Measurements from ENCODE around the gene LTC4S. TPM values are rescaled to one million over a fixed set of nuclear protein-coding genes. Genes with fewer than 3 reads are reported as not detected.

LTC4S gene
- total RNA-seq, 2 experiments from 2014 or later, result 1.4 to 2.5 TPM

GRCh38 chr5:179763215-179763945, 30.4 kb upstream of the LTC4S start:
- Mint-ChIP-seq H3K4me3 (no peak overlapping the region), H3K27me3 (no peaks in the 10 kb centered on the region), H3K27ac (no peak overlapping the region), H3K4me1 (peaks cover 58% of the 10 kb centered on the region), H3K9me3 (no peaks in the 10 kb centered on the region), H3K36me3 (ENCODE audit: low read depth) (peaks cover 15% of the 10 kb centered on the region)
- ChIA-PET CTCF (interaction anchor here (0.6 to 2.3 kb wide), 16 partner anchors 10 to 115 kb away, joined by 3 to 9 read pairs (median 4); partner anchors contain the start of genes LTC4S and MAML1), POLR2A (interaction anchor here (0.6 kb wide), 1 partner anchor 140 kb away, joined by 3 read pairs; the partner anchor contains the start of gene HNRNPH1)
- peak; percentile 64 for DNase-seq

- CTCF ChIA-PET, result interaction anchor here (1.0 to 2.0 kb wide), 4 partner anchors 20 to 95 kb away, joined by 3 to 4 read pairs (median 4); partner anchors contain the start of gene MAML1
- POLR2A ChIA-PET, result no interaction called here
- Mint-ChIP-seq H3K4me3 (no peak overlapping the region), H3K4me1 (peaks cover 57% of the 10 kb centered on the region), H3K36me3 (ENCODE audit: low read depth) (peaks cover 16% of the 10 kb centered on the region), H3K27me3 (no peaks in the 10 kb centered on the region), H3K9me3 (no peaks in the 10 kb centered on the region), H3K27ac (no peak overlapping the region)
- DNase-seq, result no peak
Measured at GRCh38 chr5:179764056-179764455, 29.7 kb upstream of the LTC4S start.

DNA sequence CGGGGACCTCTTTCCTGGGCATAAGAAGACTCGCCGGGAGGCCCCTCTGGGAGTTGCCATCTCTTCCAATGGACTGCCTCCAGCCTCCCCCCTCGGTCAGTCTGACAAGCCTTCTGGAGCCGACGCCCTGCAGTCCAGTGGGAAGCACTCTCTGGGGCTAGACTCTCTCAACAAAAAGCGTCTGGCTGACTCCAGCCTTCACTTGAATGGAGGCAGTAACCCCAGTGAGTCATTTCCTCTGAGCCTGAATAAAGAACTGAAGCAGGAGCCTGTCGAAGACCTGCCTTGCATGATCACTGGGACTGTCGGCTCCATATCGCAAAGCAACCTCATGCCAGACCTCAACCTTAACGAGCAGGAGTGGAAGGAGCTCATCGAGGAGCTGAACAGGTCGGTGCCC, 28.4 kb upstream of the LTC4S start:
- peaks cover 43% of the 10 kb centered on the region for H3K4me1 Mint-ChIP-seq
- ChIA-PET POLR2A (no interaction called here), CTCF (interaction anchor here (0.9 to 1.6 kb wide), 4 partner anchors 9 to 24 kb away, joined by 3 to 4 read pairs (median 3); no protein-coding TSS in a partner anchor)
- peaks cover 23% of the 10 kb centered on the region for H3K36me3 Mint-ChIP-seq (ENCODE audit: low read depth)
- DNase-seq, result no peak
- H3K27ac Mint-ChIP-seq, result no peak overlapping the region
- H3K9me3 Mint-ChIP-seq, result no peaks in the 10 kb centered on the region
- no peaks in the 10 kb centered on the region for H3K27me3 Mint-ChIP-seq
- no peak overlapping the region for H3K4me3 Mint-ChIP-seq

- Mint-ChIP-seq H3K4me1 (peaks cover 40% of the 10 kb centered on the region), H3K36me3 (ENCODE audit: low read depth) (peaks cover 27% of the 10 kb centered on the region), H3K27ac (no peak overlapping the region), H3K9me3 (no peaks in the 10 kb centered on the region), H3K27me3 (no peaks in the 10 kb centered on the region), H3K4me3 (no peak overlapping the region)
- CTCF ChIA-PET, result interaction anchor here (0.7 to 2.5 kb wide), 5 partner anchors 8 to 18 kb away, joined by 3 to 8 read pairs (median 3); no protein-coding TSS in a partner anchor
- no peak for DNase-seq
- POLR2A ChIA-PET, result interaction anchor here (0.6 kb wide), 1 partner anchor 1580 kb away, joined by 5 read pairs; no protein-coding TSS in a partner anchor
Measured at GRCh38 chr5:179766021-179766725, 27.6 kb upstream of the LTC4S start.

DNA sequence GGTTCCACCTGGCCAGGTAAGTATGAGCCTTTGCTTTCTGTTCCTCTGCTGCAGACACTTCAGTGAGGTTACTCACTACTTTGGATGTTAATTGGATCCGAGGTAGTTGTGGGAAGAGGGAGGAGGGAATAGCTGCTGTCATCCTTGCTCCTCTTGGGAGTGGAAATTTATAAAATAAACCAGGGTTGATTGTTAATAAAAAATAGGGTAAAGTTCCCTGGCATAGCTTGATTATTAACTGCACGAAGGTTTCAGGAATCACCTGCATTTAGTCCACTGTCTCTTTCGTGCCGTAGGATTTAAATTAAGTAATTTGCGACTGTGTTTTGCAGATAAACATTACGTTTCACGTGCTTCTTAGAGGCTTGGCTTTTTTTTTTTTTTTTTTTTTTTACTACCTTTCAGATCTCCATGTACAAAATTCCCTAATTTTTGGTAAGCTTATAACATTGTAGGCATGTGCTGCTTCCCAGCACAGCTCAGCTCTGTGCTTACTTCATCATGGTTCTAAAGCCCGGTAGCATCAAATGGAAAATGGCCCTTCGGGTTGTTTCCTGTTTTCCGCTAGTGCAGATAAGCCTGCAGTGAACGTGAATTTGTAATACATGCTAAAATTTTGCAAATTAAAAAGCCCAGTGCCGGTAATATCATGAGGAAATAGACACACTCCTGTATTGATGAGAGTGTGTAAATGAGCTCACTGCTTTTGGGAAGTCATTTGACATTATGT, 26.9 kb upstream of the LTC4S start:
- DNase-seq, result no peak
- H3K27me3 Mint-ChIP-seq, result no peaks in the 10 kb centered on the region
- CTCF ChIA-PET, result interaction anchor here (0.7 to 2.5 kb wide), 5 partner anchors 9 to 35 kb away, joined by 3 to 8 read pairs (median 4); no protein-coding TSS in a partner anchor
- no peak overlapping the region for H3K27ac Mint-ChIP-seq
- H3K4me3 Mint-ChIP-seq, result no peak overlapping the region
- peaks cover 31% of the 10 kb centered on the region for H3K36me3 Mint-ChIP-seq (ENCODE audit: low read depth)
- POLR2A ChIA-PET, result interaction anchor here (0.6 kb wide), 1 partner anchor 1581 kb away, joined by 5 read pairs; no protein-coding TSS in a partner anchor
- no peaks in the 10 kb centered on the region for H3K9me3 Mint-ChIP-seq
- peaks cover 32% of the 10 kb centered on the region for H3K4me1 Mint-ChIP-seq

DNA sequence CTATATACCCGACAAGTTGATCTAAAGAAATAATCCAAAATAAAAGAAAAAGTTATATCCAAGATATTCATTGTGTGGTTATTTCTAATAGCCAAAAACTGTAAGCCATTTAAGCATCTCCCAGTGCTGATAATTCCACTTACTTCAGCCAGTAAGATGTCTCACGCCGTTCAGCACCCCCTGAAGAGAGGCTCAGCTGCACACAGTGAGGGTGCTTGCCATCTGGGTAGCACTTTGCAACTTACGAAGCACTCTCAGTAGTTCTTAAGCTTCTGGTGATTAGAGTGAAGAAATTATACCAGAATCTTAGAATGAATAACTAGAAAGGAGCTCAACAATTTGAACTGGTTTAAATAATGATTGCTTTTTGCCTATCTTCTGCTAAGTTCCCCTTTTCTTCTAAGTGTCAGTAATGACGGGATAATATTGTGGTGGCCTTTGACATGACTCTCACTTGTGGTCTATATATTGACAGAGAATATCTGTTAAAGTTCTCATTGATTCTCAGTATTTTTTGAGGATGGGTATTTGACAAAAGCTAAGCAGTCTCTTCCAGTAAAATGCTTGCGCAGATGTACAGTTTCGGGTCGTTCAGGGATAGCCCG, 26.2 kb upstream of the LTC4S start:
- H3K27me3 Mint-ChIP-seq, result no peaks in the 10 kb centered on the region
- ChIA-PET CTCF (interaction anchor here (1.0 to 2.5 kb wide), 4 partner anchors 9 to 34 kb away, joined by 3 to 8 read pairs (median 5); no protein-coding TSS in a partner anchor), POLR2A (no interaction called here)
- peaks cover 25% of the 10 kb centered on the region for H3K4me1 Mint-ChIP-seq
- H3K4me3 Mint-ChIP-seq, result no peak overlapping the region
- H3K36me3 Mint-ChIP-seq (ENCODE audit: low read depth), result peaks cover 36% of the 10 kb centered on the region
- no peaks in the 10 kb centered on the region for H3K9me3 Mint-ChIP-seq
- H3K27ac Mint-ChIP-seq, result no peak overlapping the region
- DNase-seq, result no peak

DNA sequence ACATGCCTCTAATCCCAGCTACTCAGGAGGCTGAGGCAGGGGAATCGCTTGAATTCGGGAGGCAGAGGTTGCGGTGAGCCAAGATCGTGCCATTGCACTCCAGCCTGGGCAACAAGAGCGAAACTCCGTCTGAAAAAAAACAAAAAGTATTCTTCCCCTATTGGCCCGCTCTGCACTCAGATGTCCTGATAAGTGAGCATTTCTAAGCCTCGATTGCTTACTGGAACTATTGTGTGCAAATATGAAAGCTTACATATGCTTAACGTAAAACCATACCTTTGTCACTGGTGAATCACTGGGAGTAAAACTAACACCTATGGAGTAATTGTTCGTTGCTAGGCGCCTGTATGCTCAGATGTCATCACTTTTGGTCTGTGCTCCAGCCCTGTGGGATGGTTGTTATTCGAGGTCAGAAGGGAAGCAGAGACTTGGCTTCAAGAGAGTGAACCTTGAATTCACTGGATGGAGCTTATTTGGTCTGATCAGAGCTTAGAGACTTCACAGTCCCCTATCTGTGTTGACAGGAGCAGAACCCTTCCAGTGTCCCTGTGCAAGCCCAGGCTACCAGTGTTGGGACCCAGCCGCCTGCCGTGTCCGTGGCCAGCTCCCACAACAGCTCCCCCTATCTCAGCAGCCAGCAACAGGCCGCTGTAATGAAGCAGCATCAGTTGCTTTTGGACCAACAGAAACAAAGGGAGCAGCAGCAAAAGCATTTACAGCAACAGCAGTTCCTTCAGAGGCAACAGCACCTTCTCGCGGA, 25.3 kb upstream of the LTC4S start:
- Mint-ChIP-seq H3K36me3 (ENCODE audit: low read depth) (peaks cover 43% of the 10 kb centered on the region), H3K27me3 (no peaks in the 10 kb centered on the region), H3K4me1 (peaks cover 17% of the 10 kb centered on the region), H3K27ac (no peak overlapping the region), H3K9me3 (no peaks in the 10 kb centered on the region), H3K4me3 (no peak overlapping the region)
- POLR2A ChIA-PET, result no interaction called here
- CTCF ChIA-PET, result interaction anchor here (0.9 to 2.5 kb wide), 5 partner anchors 8 to 34 kb away, joined by 3 to 8 read pairs (median 5); no protein-coding TSS in a partner anchor
- no peak for DNase-seq

GRCh38 chr5:179769271-179769670, 24.5 kb upstream of the LTC4S start:
- H3K4me3 Mint-ChIP-seq, result no peak overlapping the region
- peaks cover 11% of the 10 kb centered on the region for H3K4me1 Mint-ChIP-seq
- H3K27ac Mint-ChIP-seq, result no peak overlapping the region
- no peaks in the 10 kb centered on the region for H3K27me3 Mint-ChIP-seq
- DNase-seq, result no peak
- peaks cover 43% of the 10 kb centered on the region for H3K36me3 Mint-ChIP-seq (ENCODE audit: low read depth)
- ChIA-PET POLR2A (no interaction called here), CTCF (interaction anchor here (0.7 to 1.5 kb wide), 4 partner anchors 14 to 33 kb away, joined by 3 to 5 read pairs (median 4); no protein-coding TSS in a partner anchor)
- H3K9me3 Mint-ChIP-seq, result no peaks in the 10 kb centered on the region

GRCh38 chr5:179769796-179770195, 24.0 kb upstream of the LTC4S start:
- ChIA-PET POLR2A (no interaction called here), CTCF (interaction anchor here (0.7 to 1.5 kb wide), 3 partner anchors 14 to 32 kb away, joined by 3 to 5 read pairs (median 4); no protein-coding TSS in a partner anchor)
- DNase-seq, result no peak
- Mint-ChIP-seq H3K27ac (no peak overlapping the region), H3K36me3 (ENCODE audit: low read depth) (peaks cover 43% of the 10 kb centered on the region), H3K9me3 (no peaks in the 10 kb centered on the region), H3K4me1 (peaks cover 11% of the 10 kb centered on the region), H3K4me3 (no peak overlapping the region), H3K27me3 (no peaks in the 10 kb centered on the region)

GRCh38 chr5:179771311-179771895, 22.4 kb upstream of the LTC4S start:
- H3K4me3 Mint-ChIP-seq, result no peak overlapping the region
- no peaks in the 10 kb centered on the region for H3K9me3 Mint-ChIP-seq
- H3K27me3 Mint-ChIP-seq, result no peaks in the 10 kb centered on the region
- no peak overlapping the region for H3K27ac Mint-ChIP-seq
- H3K4me1 Mint-ChIP-seq, result peaks cover 5% of the 10 kb centered on the region
- POLR2A ChIA-PET, result no interaction called here
- peaks cover 33% of the 10 kb centered on the region for H3K36me3 Mint-ChIP-seq (ENCODE audit: low read depth)
- CTCF ChIA-PET, result interaction anchor here (0.9 to 1.0 kb wide), 2 partner anchors 10 to 20 kb away, joined by 3 read pairs; no protein-coding TSS in a partner anchor
- no peak for DNase-seq

DNA sequence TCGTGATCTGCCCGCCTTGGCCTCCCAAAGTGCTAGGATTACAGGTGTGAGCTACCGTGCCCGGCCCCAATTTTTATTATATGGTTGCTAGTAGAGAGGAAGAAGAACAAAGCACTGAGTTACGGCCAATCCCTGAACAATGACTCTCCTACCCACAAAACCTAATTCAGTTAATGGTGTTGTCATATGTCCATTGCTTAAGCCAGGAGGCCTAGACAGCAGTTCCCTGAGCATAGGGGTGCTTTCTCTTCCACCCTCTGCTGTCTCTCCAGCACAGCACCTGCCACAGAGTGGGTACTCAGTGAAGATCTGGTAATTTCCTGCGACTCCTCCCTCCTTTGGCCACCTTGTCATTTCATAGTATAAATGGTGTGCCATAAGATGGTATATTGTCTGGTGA, 21.4 kb upstream of the LTC4S start:
- H3K36me3 Mint-ChIP-seq (ENCODE audit: low read depth), result peaks cover 28% of the 10 kb centered on the region
- H3K9me3 Mint-ChIP-seq, result no peaks in the 10 kb centered on the region
- POLR2A ChIA-PET, result no interaction called here
- no peak overlapping the region for H3K27ac Mint-ChIP-seq
- no peak overlapping the region for H3K4me3 Mint-ChIP-seq
- CTCF ChIA-PET, result no interaction called here
- no peak for DNase-seq
- H3K27me3 Mint-ChIP-seq, result no peaks in the 10 kb centered on the region
- peaks cover 3% of the 10 kb centered on the region for H3K4me1 Mint-ChIP-seq

Data from activated CD4-positive, alpha-beta T cell treated with anti-CD3 and anti-CD28 coated beads, Interleukin-2, amount 10 ng/mL, durations not matched to agents 7 days and 5 days (primary cell).